Spleen (tissue), 7 donors: ENCODE results near the gene VWA1.

Source experiments
- POLR2AphosphoS5 ChIP-seq, 3 donors: sonication (generic); formaldehyde crosslinking; IDR thresholded peaks; one replicate each; pipeline ENCODE4 v1.5.1; 2017; ENCODE audit warnings: antibody characterized with exemption in 3 of 3
- TF ChIP-seq, protein P1 (sequence below), 11 experiments: fragments of 200-600 bp in 7 of 11; fragments of 450-650 bp in 4 of 11; sonication (generic) in 4 of 11; IDR thresholded peaks in 8 of 11; conservative IDR thresholded peaks in 3 of 11; 1 replicate in 7 of 11; 2 replicates in 4 of 11; pipeline versions ENCODE4 v1.4.0 to v1.8.0; 2016 to 2021; ENCODE audit warnings: antibody characterized with exemption in 11 of 11, inconsistent platforms in 4 of 11, mild to moderate bottlenecking in 1 of 11
- donor health status: DM: no; HTN: no; CAD: no; lungs with moderate emphysema.
- donor health status: DM: no; HTN: no; CAD: no.
- donor health status: DM: no; HTN: no; CAD: no.

DNA sequence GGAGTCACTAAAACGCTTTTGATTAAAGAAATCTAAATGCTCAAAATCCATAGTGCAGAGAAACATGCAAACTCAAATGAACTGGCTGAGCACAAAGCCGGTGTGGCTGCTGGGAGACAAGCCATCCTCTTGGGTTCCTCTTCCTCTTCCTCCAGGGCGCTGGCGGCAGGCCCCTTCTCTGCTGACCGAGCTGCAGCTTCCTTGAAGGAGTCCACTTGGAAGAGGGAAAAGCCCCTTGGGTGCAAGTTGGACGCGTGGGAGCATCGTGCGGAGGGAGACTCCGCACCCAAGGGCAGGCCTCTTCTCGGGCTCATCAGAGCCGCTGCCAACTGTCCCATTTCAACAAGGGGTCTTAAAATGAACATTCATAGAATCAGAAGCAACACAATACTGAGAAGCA lies 44.3 kb upstream of the VWA1 start:
- TF ChIP-seq, protein P1, sequence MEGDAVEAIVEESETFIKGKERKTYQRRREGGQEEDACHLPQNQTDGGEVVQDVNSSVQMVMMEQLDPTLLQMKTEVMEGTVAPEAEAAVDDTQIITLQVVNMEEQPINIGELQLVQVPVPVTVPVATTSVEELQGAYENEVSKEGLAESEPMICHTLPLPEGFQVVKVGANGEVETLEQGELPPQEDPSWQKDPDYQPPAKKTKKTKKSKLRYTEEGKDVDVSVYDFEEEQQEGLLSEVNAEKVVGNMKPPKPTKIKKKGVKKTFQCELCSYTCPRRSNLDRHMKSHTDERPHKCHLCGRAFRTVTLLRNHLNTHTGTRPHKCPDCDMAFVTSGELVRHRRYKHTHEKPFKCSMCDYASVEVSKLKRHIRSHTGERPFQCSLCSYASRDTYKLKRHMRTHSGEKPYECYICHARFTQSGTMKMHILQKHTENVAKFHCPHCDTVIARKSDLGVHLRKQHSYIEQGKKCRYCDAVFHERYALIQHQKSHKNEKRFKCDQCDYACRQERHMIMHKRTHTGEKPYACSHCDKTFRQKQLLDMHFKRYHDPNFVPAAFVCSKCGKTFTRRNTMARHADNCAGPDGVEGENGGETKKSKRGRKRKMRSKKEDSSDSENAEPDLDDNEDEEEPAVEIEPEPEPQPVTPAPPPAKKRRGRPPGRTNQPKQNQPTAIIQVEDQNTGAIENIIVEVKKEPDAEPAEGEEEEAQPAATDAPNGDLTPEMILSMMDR (IDR thresholded peaks at IDR 0.05 in 8 of 11, conservative IDR thresholded peaks at IDR 0.05 in 3 of 11): no peak
- TF ChIP-seq POLR2AphosphoS5 (IDR thresholded peaks at IDR 0.05): no peak
